HG03432 (cell line): ENCODE measurements around the gene CD200R1.
A peak's percentile ranks its signal among the peaks of the same experiment; 100 is the strongest.

Source experiments
- ATAC-seq: cut with Tn5 transposase; IDR thresholded peaks from one replicate; pipeline ENCODE4 v1.9.1; 2021; ENCODE audit warnings: mild to moderate bottlenecking, moderate library complexity; ENCODE audit not compliant: unreplicated experiment

CD200R1 gene

DNA sequence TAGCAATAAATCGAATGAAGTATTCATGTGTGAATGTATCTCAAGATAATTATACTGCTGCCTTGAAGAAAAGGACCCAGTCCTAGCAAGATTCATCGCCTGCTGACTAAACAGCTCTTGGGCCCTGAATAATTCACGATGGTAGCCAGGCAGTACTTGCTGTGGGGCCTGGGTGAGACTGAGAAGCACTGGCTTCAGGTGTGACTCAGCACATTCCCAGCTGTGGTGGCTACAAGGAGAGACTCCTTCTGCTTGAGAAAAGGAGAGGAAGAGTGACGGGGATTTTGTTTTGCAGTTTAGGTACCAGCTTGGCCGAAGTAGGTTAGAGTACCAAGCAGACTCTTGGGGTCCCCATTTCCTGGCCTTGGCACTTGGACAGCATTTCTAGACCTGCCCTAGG is 80.6 kb downstream of the CD200R1 start:
- no peak for ATAC-seq

- ATAC-seq: no peak
These were observed 85.5 kb downstream of the CD200R1 start for GRCh38 chr3:112889357-112889756.

DNA sequence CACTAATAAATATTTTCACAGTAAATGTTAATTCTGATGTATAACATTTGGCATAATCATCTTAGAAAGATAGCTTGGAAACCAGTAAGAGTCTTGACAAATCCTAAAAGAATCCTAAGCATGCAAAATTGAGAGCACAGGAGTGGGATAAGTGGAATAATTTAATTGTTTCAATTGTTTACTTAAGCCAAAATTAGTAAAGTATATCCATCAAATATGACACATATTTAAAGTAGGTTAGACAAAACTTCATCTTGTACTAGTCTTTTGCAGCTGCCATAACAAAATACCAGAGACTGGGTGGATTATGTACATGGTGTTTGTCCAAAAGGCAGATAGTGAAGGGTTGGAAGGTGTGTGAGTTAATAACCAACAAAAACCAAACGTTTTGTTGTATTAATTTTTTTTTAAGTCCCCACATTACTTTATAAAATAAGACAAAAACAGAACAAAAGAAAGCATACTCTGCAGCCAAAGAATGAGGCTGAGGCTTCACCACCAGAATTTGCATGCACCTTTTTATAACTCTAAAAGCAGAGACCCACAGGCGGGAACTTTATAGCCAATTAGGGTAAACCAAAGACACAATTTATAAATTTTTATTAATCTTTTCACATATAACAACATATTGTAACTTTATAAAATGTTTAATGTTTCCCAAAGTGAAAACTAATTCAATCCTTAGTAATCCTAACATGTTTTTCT is 86.4 kb downstream of the CD200R1 start:
- no peak for ATAC-seq

DNA sequence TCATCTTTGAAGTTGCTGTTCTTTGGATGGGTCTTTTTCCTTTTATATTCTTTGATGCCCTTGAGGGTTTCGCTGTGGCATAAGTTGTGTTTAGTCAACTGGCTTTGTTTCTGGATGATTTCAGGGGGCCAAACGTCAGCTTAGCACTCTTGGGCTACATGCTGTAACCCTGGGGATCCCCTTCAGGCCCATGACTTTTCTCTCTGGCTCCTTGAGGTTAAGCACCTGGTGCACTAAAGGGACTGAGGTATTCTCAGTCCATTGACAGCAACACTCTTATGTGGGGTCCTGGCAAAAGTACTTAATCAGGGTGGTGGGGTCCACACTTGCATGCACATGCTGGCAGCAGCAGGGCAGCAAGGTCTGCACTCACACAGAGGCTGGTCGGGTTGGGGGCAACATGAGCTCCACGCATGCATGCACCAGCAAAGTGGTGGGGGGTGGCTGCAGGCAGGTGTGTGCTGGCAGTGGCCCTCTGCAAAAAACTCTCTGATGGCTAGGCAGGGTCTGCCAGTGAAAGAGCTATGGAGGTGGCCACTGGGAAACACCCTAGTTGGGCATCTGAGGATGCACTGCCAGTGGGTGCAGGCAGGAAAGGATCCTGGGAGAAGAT is 90.1 kb downstream of the CD200R1 start:
- ATAC-seq: no peak

DNA sequence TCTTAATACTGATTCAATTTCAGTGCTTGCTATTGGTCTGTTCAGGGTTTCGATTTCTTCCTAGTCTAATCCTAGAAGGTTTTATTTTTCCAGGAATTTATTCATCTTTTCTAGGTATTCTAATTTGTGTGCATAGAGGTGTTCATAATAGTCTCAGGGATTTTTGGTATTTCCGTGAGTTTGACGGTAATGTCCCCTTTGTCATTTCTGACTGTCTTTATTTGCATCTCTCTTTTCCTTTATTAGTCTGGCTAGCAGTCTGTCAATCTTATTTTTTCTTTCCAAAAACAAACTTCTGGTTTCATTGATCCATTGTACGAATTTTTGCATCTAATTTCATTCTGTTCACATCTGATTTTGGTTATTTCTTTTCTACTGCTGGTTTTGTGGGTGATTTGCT is 93.0 kb downstream of the CD200R1 start:
- peak; percentile 60 for ATAC-seq

DNA sequence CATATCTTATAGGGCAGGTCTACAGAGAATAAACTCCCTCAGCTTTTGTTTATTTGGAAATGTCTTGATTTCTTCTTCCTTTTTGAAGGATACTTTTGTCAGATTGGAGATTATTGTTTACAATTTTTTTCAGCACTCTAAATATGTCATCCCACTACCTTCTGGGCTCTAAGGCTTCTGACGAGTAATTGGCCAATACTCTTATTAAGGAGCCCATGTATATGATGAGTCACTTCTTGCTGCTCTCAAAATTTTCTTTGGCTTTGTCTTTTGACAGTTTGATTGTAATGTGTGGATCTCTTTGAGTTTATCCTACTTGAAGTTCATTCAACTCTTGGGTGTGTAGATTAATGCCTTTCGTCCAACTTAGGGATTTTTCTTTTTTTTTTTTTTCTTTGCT is 99.3 kb downstream of the CD200R1 start:
- no peak for ATAC-seq

GRCh38 chr3:112874725-112875124 is 100.2 kb downstream of the CD200R1 start:
- peak; percentile 61 for ATAC-seq

DNA sequence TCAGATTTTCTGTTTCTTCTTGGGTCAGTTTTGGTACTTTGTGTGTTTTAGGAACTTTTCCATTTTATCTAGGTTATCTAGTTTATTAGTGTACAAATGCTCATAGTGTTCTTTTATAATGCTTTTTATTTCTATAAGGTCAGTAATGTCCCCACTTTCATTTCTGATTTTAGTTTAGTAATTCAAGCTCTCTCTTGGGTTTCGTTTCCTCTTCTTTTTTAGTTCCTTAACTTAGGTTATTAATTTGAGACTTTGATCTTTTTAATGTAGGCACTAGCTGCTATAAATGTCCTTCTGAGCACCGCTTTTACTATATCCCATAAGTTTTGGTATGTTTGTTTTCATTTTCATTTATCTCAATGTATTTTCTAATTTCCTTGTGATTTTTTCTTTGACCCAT is 101.3 kb downstream of the CD200R1 start:
- peak; percentile 76 for ATAC-seq

- ATAC-seq: no peak
These were observed 103.2 kb downstream of the CD200R1 start for GRCh38 chr3:112871735-112872134.
